Transverse colon (tissue), 4 donors: ENCODE data around the gene TIMM17A. TPM values are rescaled to one million over a fixed set of nuclear protein-coding genes. Genes with fewer than 3 reads are reported as not detected.

Experiments used
- DNase-seq: peaks from one replicate; pipeline ENCODE4 v3.0.0-alpha.2; 2019
- H3K27ac ChIP-seq, 4 donors: fragments of 200-600 bp; sonication (generic); 2 replicates each; pipeline ENCODE4 v1.5.1; 2016 to 2018; ENCODE audit warnings: inconsistent platforms in 4 of 4
- H3K27me3 ChIP-seq: fragments of 200-600 bp; sonication (generic); 2 replicates; pipeline ENCODE4 v1.5.1; 2017; ENCODE audit warnings: inconsistent platforms
- H3K36me3 ChIP-seq, 4 donors: fragments of 200-600 bp; sonication (generic); 2 replicates each; pipeline ENCODE4 v1.5.1; 2017 to 2019; ENCODE audit warnings: inconsistent platforms in 4 of 4
- H3K4me1 ChIP-seq, 4 donors: fragments of 200-600 bp; sonication (generic); 2 replicates each; pipeline ENCODE4 v1.5.1; 2017 to 2020; ENCODE audit warnings: inconsistent platforms in 4 of 4
- H3K4me3 ChIP-seq, 4 donors: fragments of 200-600 bp; sonication (generic); 1 replicate in 1 of 4; 2 replicates in 3 of 4; pipeline versions ENCODE4 v1.5.1 to v1.6.1; 2017 to 2019; ENCODE audit warnings: inconsistent platforms in 4 of 4
- H3K9me3 ChIP-seq, 2 donors: fragments of 200-600 bp; sonication (generic); 2 replicates each; pipeline ENCODE4 v1.5.1; 2017 to 2019; ENCODE audit warnings: inconsistent platforms in 2 of 2
- CTCF ChIP-seq, 5 experiments: fragments of 200-600 bp in 3 of 5; fragments of 450-650 bp in 2 of 5; sonication (generic) in 3 of 5; IDR thresholded peaks; 1 replicate in 2 of 5; 2 replicates in 3 of 5; pipeline ENCODE4 v1.5.1; 2016 to 2017; ENCODE audit warnings: antibody characterized with exemption in 5 of 5, inconsistent platforms in 3 of 5, mild to moderate bottlenecking in 2 of 5, moderate library complexity in 1 of 5
- EP300 ChIP-seq: sonication (generic); formaldehyde crosslinking; IDR thresholded peaks from one replicate; pipeline ENCODE4 v1.6.1; 2017; ENCODE audit warnings: antibody characterized with exemption, low read depth
- POLR2A ChIP-seq: fragments of 450-650 bp; IDR thresholded peaks from one replicate; pipeline ENCODE4 v1.6.1; 2016; ENCODE audit warnings: antibody characterized with exemption, mild to moderate bottlenecking, moderate library complexity
- POLR2AphosphoS5 ChIP-seq, 3 donors: sonication (generic); formaldehyde crosslinking; IDR thresholded peaks; one replicate each; pipeline ENCODE4 v1.6.1; 2016; ENCODE audit warnings: antibody characterized with exemption in 3 of 3
- WGBS, 2 donors: methylation state at CpG; one replicate each; pipeline ENCODE4 v1.1.5; 2018; ENCODE audit warnings: low coverage in 1 of 2; 5-methylcytosine and 5-hydroxymethylcytosine counted together
- in situ Hi-C, 4 donors: fragments of 200-750 bp; cut with MboI; loops; one replicate each; pipeline versions ENCODE4 v1.15.0 to v1.15.1; 2017; ENCODE audit warnings: low sequenced_read_pairs in 3 of 4, low pct_ligation_motif_present in 1 of 4, low pct_unique_long_range_greater_than_20kb in 1 of 4
- intact Hi-C: fragments of 100-400 bp; cut with DNase I; formaldehyde crosslinking; loops from one replicate; pipeline ENCODE4 v1.15.1; 2023; ENCODE audit warnings: low total_unique reads
- total RNA-seq, 4 donors: library from RNA; depleted of rRNA; stranded (reverse); fragments of >200 nt; gene quantifications; one replicate each; pipeline ENCODE4 v1.1.0, GENCODE V29; 2016

TIMM17A gene
- total RNA-seq, 4 donors from 2014 or later, result 3.0 to 37.0 (median 33.7) TPM

- DNase-seq, result no peak
- Histone ChIP-seq H3K4me1 (no peaks in the 10 kb centered on the region), H3K36me3 (peaks cover 0 to 85% (median 27%) of the 10 kb centered on the region in 4 donors), H3K9me3 (no peaks in the 10 kb centered on the region), H3K27me3 (no peaks in the 10 kb centered on the region), H3K4me3 (no peak overlapping the region), H3K27ac (no peak overlapping the region)
- intact Hi-C loops, result no loop called here
- WGBS, 2 donors, result 75 to 81% methylated on average over 1 of the region's 1 CpG
- in situ Hi-C loops, result no loop called here
- TF ChIP-seq POLR2A (no peak), CTCF (IDR thresholded peaks at IDR 0.05) (no peak), EP300 (no peak), POLR2AphosphoS5 (IDR thresholded peaks at IDR 0.05) (no peak)
Measured at GRCh38 chr1:201964261-201964660, 9.0 kb downstream of the TIMM17A start.

GRCh38 chr1:201966171-201966570 is 10.9 kb downstream of the TIMM17A start:
- Histone ChIP-seq H3K27me3 (no peaks in the 10 kb centered on the region), H3K27ac (no peak overlapping the region), H3K9me3 (no peaks in the 10 kb centered on the region), H3K4me3 (no peak overlapping the region), H3K4me1 (no peaks in the 10 kb centered on the region), H3K36me3 (peaks cover 0 to 85% (median 29%) of the 10 kb centered on the region in 4 donors)
- intact Hi-C loops (no loop called here), in situ Hi-C loops (loop anchor here in 1 of 4 donors (5.0 kb wide), 1 partner anchor 74 kb away; no protein-coding TSS in a partner anchor)
- no peak for DNase-seq
- TF ChIP-seq POLR2AphosphoS5 (IDR thresholded peaks at IDR 0.05) (no peak), CTCF (IDR thresholded peaks at IDR 0.05) (no peak), EP300 (no peak), POLR2A (no peak)
- WGBS, 2 donors, result 83 to 100% methylated on average over 1 to 5 of the region's 5 CpGs

GRCh38 chr1:201968202-201968925 is 13.1 kb downstream of the TIMM17A start:
- Histone ChIP-seq H3K4me3 (no peak overlapping the region), H3K9me3 (no peaks in the 10 kb centered on the region), H3K4me1 (peaks cover 0 to 6% (median 2%) of the 10 kb centered on the region in 4 donors), H3K27ac (no peak overlapping the region), H3K27me3 (no peaks in the 10 kb centered on the region), H3K36me3 (peaks cover 0 to 65% (median 18%) of the 10 kb centered on the region in 4 donors)
- in situ Hi-C loops (loop anchor here in 1 of 4 donors (5.0 kb wide), 1 partner anchor 76 kb away; no protein-coding TSS in a partner anchor), intact Hi-C loops (no loop called here)
- TF ChIP-seq POLR2AphosphoS5 (IDR thresholded peaks at IDR 0.05) (no peak), EP300 (no peak), POLR2A (no peak), CTCF (IDR thresholded peaks at IDR 0.05) (no peak)
- WGBS, 2 donors, result 89 to 91% methylated on average over 13 to 16 of the region's 16 CpGs
- DNase-seq, result no peak

- intact Hi-C loops (loop anchor here (5.0 kb wide), 1 partner anchor 78 kb away; no protein-coding TSS in a partner anchor), in situ Hi-C loops (loop anchor here in 2 of 4 donors (5.0 to 10.0 kb wide), 2 partner anchors 76 to 78 kb away; no protein-coding TSS in a partner anchor)
- Histone ChIP-seq H3K36me3 (peaks cover 0 to 43% (median 9%) of the 10 kb centered on the region in 4 donors), H3K27ac (no peak overlapping the region), H3K4me1 (peaks cover 0 to 6% (median 2%) of the 10 kb centered on the region in 4 donors), H3K4me3 (no peak overlapping the region), H3K27me3 (no peaks in the 10 kb centered on the region), H3K9me3 (no peaks in the 10 kb centered on the region)
- TF ChIP-seq CTCF (IDR thresholded peaks at IDR 0.05) (no peak), POLR2A (no peak), POLR2AphosphoS5 (IDR thresholded peaks at IDR 0.05) (no peak)
- WGBS, 2 donors, result 45 to 59% methylated on average over 7 to 9 of the region's 9 CpGs
- no peak for DNase-seq
Measured at GRCh38 chr1:201970334-201971159, 15.2 kb downstream of the TIMM17A start.
